NCI-H460 (cell line): ENCODE measurements around the gene NR6A1. TPM values are rescaled to one million over a fixed set of nuclear protein-coding genes. Genes with fewer than 3 reads are reported as not detected.
A peak's percentile ranks its signal among the peaks of the same experiment; 100 is the strongest.

ENCODE experiments used
- DNase-seq: peaks from one replicate; pipeline ENCODE4 v3.0.0-alpha.2; 2016; ENCODE audit warnings: low read depth; ENCODE audit errors: extremely low read depth
- polyA plus RNA-seq: library from polyadenylated mRNA; depleted of rRNA; stranded (reverse); fragments of >200 nt; gene quantifications from 2 replicates; pipeline ENCODE4 v1.2.3, GENCODE V29; 2014; cell fraction: nucleus; rRNA removed
- total RNA-seq: library from RNA; depleted of rRNA; stranded (reverse); fragments of >200 nt; shearing (Covaris generic); gene quantifications from 2 replicates; pipeline ENCODE4 v1.2.3, GENCODE V29; 2014; rRNA removed

NR6A1 gene
- 0.89 and 0.98 TPM in 2 replicates for total RNA-seq
- 1.8 and 4.0 TPM in 2 replicates for polyA plus RNA-seq

DNA sequence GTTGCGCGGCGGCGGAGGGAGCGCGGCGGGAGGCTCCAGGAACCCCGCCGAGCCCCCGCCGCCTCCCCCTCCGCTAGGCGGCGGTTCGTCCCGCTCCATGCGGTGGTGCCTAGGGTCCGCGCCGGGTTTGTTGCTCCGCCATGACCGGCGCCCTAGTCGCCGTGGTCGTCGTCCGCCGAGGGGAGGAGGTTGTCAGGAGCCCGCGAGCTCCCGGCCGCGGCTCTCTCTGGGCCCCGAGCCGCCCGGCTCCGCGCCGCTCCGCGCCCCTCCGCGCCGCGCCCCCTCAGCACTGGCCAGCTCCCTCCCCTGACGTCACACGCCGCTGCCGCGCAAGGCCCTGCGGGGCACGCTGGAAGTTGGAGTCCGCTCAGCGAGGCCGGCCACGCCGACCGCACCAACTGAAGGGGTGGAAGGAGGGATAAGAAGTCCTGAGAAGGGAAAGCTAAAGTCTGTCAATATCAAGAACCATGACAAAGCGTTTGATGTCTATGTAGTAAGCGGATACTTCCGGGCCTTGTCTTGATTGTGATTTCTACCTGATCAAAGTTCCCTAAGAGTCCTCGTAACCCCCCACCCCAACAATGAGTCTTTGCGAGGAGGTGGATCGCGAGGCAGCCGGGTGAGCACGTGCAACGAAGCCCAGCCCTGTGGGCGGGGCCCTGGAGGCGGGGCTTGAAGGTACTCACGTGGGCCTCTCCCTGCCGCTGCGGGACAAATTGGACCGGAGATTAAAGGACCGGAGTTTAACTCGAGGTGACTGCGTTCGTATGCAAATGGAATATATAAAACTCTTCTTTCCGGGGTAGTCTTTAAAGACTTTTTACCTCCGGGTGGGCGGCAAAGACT is at the start of gene NR6A1:
Gene NR6A1 (minus strand): TSS at position 291 of the 846 bp plus-strand sequence.
- peak; percentile 95 for DNase-seq

DNA sequence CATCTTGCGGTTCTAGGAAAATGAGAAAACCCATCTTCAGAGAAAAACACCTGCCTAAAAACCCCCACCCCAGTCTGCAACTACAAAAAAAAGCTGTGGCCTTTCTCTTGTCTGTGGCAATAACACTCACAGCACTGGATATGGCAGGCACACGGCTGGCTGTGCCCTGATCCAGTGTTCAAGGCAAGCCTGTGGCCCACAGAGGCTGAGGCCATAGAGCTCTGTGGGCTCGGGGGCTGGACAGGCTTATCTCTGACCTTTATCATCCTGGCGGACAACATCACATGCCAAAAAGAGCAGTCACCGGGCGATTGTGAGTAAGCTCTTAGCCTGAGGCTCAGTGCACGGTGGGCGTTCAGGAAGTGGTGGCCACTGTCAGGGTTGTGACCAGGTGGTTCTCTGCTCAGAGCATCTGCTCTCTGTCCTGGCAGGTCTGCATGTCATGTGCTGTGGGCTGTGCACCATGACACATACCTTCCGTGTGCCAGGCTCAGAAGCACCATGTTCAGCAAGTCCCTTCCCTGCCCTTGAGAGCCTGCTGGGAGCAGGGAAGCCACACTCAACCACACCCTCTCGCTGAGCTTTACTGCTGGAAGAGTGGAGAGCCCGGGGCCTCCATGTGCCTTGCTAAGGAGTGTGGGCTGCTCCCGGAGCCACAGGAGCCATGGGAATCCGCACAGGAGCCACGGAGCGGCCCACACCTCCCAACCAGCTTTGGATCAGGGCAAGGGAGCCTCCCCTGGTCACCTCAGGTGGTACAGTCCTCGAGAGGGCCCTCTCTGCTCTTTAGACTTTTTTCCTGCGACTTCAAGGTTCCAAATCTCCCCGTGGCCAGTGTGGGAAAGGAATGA is 47.5 kb upstream of the NR6A1 start:
- DNase-seq, result no peak

DNA sequence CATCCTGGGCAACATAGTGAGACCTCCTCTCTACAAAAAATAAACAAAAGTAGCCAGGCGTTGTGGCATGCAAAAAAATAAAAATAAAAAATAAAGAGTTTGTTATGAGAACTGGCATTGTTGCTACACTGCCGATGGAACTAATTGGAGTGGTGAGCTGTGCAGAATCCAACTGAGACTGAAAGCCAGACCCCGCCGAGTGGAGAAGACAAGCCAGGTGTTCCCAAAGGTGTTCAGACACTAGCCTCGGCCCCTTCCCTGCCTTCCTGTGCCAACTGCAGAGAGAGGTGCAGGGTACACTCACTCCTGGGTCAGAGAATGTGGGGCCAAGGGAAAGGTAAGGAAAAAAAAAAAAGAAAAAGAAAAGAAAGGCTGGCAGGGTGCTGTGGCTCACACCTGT is 44.5 kb upstream of the NR6A1 start:
- no peak for DNase-seq

DNA sequence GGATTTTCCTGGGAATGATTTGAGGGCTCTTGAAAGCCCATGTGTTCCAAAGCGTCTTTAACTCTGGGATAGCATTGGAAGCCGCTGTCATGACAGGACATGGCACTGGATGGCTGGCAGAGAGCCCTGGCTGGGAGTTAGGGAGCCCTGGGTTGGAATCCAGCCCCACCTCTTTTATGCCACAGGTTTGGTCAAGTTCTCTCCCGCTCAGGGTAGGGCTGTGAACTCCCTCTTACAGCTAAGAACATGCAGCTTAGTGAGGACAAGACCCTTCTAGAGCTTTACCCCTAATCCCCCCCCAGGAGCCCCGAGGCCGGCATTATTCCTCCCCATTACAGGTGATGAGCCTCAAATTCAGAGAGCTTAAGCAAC is 43.0 kb upstream of the NR6A1 start:
- DNase-seq, result no peak

DNA sequence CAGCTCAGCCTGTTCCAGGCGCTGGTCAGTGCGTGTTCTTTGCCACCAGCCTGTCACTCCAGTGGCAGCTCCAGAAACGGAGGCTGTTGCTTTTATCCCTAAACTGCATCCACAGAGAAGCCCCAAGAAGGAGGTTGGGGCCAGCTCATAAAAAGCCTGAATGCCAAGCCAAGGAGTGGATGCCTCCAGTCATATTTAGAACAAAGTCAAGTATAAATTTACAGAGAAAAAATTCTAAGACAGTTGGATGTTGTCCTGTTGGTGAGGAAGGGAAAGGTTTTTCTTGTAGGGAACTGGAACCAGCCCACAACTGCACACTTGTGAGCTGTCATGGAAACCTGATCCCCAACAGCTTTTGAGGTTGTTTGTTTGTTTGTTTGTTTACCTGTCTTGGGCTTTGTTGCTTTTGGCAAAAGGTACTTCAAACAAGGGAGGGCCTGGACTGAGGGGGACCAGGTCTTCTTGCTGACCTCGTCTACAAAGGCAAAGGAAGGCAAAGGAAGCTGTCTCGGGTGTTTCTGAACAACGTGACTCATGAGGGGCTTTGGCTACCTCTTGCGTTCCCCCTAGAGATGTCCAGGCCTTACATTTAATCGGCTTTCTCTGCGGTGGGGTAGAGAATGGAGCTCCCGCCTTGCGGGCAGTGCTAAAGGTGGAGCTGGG is 42.5 kb upstream of the NR6A1 start:
- no peak for DNase-seq

DNA sequence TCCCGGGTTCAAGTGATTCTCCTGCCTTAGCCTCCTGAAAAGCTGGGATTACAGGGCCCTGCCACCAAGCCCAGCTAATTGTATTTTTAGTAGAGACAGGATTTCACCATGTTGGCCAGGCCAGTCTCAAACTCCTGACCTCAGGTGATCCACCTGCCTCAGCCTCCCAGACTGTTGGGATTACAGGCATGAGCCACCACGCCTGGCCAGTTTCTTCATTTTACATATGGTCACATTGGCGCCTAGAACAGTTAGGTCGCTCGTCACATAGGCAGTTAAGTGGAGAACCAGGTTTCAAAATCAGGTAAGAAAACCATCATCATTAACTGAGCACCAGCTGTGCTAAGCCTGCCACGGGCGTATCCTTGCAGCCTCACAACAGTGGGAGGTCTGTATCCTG is 41.9 kb upstream of the NR6A1 start:
- DNase-seq, result no peak

DNA sequence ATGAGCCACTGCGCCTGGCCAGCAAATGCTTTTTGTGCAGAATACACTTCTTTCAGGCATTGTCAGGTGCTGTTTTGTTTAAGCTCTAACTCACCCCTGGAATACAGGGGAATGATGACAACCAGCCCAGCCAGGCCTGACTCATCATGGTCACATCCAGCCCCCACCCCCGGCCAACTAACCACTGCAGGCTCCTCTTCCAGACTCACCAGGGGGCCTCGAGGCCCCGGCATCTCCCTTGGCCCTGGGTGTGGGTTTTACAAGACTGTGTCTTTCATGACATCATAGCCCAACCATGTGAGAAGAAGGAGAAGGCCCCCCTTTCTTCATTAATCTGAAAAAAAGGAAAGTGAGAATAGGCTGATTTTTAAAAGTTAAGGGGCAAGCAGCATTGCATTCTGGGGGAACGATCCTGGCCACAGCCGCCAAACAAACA is 41.3 kb upstream of the NR6A1 start:
- DNase-seq, result no peak

DNA sequence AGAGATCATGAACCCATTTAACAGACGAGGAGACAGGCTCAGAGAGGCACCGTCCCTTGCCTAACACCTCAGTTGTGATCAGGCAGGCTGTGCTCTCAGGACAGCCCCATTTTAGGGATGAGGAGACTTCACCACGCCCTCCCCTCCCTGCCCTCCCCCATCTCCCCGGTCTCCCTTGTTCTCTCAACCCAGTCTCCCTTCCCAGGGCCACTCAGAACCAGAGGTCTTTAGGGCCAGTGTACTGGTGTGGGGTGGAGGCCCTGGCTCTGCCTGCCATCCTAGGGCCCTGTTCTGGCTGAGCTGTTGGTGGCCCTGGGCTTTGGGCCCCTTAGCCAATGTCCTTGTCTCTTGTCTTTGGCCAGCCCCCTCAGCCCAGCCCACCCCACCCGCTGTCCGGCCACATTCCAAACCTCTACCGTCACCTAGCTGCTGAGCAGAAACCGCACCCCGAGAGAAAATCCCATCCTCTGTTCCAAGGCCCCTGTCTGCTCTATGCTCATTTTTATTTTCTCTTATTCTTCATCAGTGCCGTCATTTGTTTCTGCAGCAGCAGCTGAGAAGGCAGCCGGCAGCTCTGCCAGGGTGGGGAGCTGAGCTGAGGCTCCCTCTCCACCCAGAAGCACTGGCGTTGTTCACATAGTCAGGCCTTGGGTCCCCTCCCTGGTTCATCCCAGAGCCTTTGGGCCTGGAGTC is 39.7 kb upstream of the NR6A1 start:
- DNase-seq, result no peak

DNA sequence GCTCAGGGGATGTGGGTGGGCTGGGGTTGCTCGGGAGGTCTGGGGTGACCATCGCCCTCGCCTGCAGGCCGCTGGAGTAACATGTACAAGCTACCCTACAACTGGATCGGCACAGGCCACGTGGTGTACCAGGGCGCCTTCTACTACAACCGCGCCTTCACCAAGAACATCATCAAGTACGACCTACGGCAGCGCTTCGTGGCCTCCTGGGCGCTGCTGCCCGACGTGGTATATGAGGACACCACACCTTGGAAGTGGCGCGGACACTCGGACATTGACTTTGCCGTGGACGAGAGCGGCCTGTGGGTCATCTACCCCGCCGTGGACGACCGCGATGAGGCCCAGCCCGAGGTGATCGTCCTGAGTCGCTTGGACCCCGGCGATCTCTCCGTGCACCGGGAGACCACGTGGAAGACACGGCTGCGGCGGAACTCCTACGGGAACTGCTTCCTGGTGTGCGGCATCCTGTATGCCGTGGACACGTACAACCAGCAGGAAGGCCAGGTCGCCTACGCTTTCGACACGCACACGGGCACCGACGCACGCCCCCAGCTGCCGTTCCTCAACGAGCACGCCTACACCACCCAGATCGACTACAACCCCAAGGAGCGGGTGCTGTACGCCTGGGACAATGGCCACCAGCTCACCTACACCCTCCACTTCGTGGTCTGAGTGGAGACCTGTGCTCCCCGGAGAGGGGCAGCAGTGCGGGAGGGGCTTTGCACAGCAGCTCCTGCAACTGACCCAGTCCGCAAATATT is 38.8 kb upstream of the NR6A1 start:
- no peak for DNase-seq

DNA sequence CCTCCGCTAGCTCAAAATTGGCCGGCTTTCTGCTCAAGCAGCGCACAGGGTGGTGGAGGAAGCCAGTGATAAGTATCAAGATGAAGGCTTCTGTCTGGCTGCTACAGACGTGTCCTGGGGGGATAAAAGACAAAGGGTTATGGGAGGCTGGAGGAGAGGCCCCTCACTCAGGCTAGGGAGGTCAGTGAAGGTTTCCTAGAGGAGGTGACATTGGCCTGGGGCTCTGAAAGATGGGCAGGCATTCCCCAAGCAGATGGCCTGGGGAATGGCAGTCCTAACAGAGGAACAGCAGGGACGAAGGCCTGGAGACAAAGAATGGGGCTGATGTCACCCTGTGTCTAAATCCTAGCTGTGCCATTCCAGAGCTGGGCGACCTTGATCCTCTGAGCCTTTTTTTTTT is 38.1 kb upstream of the NR6A1 start:
- no peak for DNase-seq

DNA sequence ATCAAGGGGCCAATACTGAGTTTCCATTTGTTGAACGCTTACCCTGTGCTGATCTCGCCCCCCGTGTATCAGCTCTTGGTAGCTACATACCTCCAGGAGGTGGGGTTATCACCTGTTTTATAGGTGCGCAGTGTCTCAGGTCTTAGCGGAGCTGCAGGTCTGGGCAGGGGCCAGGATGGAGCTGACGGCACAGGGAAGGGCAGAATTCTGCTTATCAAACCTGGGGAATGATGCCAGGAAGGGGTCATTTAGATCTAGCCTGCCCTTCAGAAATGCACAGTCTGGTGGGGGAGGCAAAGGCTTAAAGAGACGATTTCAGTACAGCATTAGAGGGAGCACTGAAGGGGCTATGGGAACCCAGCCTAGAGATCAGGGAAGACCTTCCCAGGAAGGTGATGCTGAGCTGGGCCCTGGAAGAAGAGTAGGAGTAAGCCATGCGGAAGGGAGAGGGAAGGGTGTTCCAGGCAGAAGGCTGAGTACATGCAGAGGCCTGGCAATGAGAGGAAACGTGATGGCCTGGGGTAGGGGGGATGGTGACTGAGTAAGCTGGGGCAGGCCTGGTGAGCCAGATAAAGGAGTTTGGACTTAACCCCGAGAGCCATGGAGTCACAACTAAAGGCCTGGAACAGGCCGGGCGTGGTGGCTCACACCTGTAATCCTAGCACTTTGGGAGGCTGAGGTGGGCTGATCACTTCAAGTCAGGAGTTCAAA is 37.3 kb upstream of the NR6A1 start:
- DNase-seq, result no peak

DNA sequence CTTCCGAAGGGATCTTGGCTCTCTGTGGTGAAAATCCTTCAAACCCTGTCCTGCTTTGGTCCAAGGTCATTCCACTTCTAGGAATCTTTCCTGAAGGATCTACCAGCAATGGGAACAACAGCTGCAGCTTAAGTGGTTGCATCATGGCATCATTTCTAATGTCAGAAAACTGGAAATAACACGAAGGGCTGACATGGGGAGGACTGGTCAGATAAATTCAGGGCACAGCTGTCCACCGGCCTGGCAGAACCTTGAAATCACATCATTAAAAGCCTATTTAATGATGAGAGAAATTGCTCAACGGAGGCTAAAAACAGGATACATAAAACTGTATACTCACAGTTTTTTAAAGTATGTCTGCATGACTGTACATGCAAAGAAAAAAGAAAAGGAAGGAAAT is 34.1 kb upstream of the NR6A1 start:
- DNase-seq, result no peak

DNA sequence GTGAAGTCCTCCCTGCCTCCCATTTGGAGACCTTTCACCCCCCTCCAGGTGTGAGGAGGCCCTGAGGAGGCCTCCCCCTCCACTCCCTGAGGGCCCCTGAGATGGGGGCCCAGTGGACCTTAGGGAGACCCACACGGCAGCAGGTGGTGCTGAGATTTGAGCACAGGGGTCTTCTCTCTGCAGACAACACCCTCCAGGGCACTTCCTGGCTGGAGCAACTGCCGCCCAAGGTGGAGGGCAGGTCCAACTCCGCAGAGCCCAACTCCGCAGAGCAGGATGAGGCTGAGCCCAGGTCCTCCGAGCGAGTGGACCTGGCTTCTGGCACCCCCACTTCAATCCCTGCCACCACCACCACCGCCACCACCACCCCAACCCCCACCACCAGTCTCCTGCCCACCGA is 32.8 kb upstream of the NR6A1 start:
- DNase-seq, result no peak

DNA sequence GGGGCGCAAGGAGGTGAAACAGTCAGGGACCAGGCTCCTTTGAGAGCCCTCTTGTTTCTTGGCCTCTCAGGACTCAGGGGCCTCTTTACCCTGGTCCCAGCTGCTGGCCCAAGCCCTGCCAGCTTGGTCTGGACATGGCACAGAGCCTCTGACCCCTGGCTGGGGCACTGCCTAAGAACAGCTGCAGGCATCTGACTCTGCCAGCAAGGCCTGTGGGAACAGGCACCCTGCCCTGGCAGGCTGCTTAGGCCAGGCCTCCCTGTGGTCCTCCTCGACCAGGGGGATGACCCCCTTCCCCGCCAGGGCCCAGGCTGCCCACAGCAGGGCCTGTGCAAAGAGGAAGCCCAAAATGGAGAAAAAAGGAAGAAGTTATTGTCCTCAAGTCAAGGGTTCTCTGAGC is 31.3 kb upstream of the NR6A1 start:
- DNase-seq, result no peak

DNA sequence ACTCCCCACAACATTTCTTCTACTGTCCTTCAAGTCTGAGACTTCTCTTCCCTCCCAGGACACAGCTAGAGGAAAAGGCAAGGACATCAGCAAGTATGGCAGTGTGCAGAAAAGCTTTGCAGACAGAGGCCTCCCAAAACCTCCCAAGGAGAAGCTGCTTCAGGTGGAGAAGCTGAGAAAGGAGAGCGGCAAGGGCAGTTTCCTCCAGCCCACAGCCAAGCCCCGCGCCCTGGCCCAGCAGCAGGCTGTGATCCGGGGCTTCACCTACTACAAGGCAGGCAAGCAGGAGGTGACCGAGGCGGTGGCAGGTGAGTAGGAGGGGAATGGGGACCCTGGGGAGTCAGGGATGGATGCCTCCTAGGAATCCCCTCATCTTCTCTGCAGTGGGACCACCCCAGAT is 30.2 kb upstream of the NR6A1 start:
- DNase-seq, result no peak

DNA sequence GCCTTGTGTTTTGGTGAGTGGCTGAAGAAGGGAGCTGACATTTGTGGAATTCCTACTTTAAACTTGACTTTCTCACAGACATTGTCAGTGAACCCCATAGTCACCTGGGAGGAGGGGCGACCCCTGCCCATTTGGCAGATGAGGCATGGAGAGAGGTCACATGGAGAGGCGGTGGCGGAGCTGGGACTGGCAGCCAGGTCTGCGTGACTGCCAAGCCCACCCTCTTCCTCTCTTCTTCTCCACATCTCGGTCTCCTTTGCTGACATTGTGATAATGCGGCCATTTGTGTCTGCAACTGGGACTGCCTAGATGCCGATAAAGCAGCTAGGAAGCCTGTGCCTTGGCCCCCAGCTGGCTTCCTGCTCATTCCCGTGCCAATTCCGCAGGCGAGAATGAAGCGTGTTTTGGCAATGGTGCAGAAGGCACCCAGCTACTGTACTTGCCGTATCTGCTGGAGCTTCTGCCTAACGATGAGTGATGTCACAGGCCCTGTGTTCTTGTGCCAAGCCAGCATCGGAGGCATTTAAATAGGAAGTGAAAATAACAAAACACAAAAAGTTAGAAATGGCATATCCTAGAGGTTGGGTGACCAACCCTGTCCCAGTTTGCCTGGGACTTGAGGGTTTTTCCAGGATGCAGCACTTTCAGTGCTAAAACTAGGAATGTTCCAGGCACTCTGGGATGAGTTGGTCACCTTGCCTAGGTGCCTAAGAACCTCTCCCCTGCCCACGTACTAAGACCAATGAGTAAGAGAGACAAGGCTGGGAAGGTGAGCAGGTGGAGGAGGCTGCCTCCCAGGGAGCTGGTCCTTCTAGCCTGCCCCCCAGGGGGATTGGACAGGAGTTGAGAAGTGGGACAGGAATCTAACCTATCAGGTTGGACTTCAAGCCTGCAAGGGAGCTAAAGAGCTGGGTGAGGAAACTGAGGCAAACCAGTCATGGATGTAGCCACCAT is 29.5 kb upstream of the NR6A1 start:
- DNase-seq, result no peak

DNA sequence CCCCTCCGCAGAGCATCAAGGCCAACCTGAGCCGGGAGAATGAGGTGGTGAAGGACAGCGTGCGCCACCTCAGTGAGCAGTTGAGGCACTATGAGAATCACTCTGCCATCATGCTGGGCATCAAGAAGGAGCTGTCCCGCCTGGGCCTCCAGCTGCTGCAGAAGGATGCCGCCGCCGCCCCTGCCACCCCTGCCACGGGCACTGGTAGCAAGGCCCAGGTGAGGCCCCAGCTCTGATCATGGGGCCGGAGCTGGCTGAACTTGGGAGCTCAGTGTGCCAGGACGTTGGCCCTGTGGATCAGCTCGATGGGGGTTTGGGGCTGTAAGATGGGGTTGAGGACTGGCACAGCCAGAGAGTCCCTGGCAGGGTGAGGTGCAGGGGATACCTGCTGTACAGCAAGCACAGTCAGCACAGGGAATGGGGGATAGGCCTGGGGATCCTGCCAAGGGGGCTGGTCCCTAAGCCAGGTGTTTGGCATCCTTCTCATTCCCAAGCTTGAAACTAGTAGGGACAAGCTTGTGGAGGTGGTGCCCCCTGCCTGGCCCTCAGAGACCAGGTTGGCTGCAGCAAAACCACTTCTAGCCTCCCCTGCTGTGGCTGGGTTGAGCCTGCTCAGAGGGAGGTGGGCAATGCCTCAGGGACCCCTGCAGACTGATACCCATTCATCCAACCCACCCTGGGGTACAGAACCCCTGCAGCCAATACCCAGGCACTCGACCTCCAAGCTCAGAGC is 28.3 kb upstream of the NR6A1 start:
- no peak for DNase-seq
